ENCODE results near the gene CGB3. TPM values are rescaled to one million over a fixed set of nuclear protein-coding genes. Genes with fewer than 3 reads are reported as not detected.

CGB3 gene
- total RNA-seq, 1 experiment from 2014 or later = not detected

DNA sequence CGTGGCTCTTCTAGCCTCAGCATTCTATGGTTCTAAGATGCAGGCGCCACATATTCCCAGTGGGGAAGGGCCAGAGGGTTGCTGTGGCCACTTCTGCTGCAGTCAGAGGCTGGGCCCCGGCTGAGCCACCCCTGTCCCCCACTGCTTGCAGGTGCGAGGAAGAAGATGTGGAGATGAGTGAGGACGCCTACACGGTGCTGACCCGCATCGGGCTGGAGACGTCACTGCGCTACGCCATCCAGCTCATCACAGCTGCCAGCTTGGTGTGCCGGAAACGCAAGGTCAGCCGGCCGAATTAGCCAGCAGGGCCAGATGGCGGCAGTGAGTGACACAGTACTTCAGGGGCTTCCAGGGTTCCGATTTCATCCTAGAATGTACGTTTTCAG, 9.3 kb downstream of the CGB3 start:
- H3K9me2 ChIP-seq (ENCODE audit: insufficient read depth) = no peaks in the 10 kb centered on the region
- intact Hi-C loops (cut with micrococcal nuclease) = no loop called here
- ChIA-PET POLR2A (no interaction called here), CTCF (no interaction called here), RAD21 (ENCODE audit: low non-redundant PET in 1 of 2, low total read pairs in 2 of 2, uncharacterized antibody in 2 of 2, unreplicated experiment in 2 of 2) (no interaction called here)
- ATAC-seq = no peak
- TF ChIP-seq EZH2 (IDR thresholded peaks at IDR 0.05) = no peak
- TF ChIP-seq SIN3A (IDR thresholded peaks at IDR 0.05; ENCODE audit: low read depth) = no peak
- TF ChIP-seq, protein P1, sequence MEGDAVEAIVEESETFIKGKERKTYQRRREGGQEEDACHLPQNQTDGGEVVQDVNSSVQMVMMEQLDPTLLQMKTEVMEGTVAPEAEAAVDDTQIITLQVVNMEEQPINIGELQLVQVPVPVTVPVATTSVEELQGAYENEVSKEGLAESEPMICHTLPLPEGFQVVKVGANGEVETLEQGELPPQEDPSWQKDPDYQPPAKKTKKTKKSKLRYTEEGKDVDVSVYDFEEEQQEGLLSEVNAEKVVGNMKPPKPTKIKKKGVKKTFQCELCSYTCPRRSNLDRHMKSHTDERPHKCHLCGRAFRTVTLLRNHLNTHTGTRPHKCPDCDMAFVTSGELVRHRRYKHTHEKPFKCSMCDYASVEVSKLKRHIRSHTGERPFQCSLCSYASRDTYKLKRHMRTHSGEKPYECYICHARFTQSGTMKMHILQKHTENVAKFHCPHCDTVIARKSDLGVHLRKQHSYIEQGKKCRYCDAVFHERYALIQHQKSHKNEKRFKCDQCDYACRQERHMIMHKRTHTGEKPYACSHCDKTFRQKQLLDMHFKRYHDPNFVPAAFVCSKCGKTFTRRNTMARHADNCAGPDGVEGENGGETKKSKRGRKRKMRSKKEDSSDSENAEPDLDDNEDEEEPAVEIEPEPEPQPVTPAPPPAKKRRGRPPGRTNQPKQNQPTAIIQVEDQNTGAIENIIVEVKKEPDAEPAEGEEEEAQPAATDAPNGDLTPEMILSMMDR (IDR thresholded peaks at IDR 0.05 in 2 of 3, conservative IDR thresholded peaks at IDR 0.05 in 1 of 3; ENCODE audit: borderline replicate concordance in 1 of 3, insufficient read depth in 1 of 3, low read depth in 2 of 3, low read length in 2 of 3) = no peak
- TF ChIP-seq SP1 (IDR thresholded peaks at IDR 0.05; ENCODE audit: low read depth) = no peak
- TF ChIP-seq TCF7L2 (IDR thresholded peaks at IDR 0.05; ENCODE audit: borderline replicate concordance, extremely low read depth, insufficient read depth, insufficient read length) = no peak
- no peak for TF ChIP-seq ZNF274 (IDR thresholded peaks at IDR 0.05; ENCODE audit: low read depth, low read length)
- no peak for TF ChIP-seq POLR2AphosphoS5 (IDR thresholded peaks at IDR 0.05; ENCODE audit: low read depth, low read length)
- TF ChIP-seq, protein P2, sequence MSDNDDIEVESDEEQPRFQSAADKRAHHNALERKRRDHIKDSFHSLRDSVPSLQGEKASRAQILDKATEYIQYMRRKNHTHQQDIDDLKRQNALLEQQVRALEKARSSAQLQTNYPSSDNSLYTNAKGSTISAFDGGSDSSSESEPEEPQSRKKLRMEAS (IDR thresholded peaks at IDR 0.05) = no peak
- no peak for TF ChIP-seq ELF1 (IDR thresholded peaks at IDR 0.05; ENCODE audit: borderline replicate concordance, low read depth)
- TF ChIP-seq FOSL1 (IDR thresholded peaks at IDR 0.05; ENCODE audit: low read depth) = no peak
- no peak for TF ChIP-seq EZH2phosphoT487 (IDR thresholded peaks at IDR 0.05; ENCODE audit: borderline replicate concordance)
- TF ChIP-seq, protein P3, sequence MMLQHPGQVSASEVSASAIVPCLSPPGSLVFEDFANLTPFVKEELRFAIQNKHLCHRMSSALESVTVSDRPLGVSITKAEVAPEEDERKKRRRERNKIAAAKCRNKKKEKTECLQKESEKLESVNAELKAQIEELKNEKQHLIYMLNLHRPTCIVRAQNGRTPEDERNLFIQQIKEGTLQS (IDR thresholded peaks at IDR 0.05) = no peak
- TF ChIP-seq POLR2A (IDR thresholded peaks at IDR 0.05; ENCODE audit: borderline replicate concordance, extremely low read depth, insufficient read depth, insufficient read length) = no peak
- TF ChIP-seq JUND (IDR thresholded peaks at IDR 0.05) = no peak
- no peak for TF ChIP-seq ZFX (IDR thresholded peaks at IDR 0.05)
- TF ChIP-seq, protein P4, sequence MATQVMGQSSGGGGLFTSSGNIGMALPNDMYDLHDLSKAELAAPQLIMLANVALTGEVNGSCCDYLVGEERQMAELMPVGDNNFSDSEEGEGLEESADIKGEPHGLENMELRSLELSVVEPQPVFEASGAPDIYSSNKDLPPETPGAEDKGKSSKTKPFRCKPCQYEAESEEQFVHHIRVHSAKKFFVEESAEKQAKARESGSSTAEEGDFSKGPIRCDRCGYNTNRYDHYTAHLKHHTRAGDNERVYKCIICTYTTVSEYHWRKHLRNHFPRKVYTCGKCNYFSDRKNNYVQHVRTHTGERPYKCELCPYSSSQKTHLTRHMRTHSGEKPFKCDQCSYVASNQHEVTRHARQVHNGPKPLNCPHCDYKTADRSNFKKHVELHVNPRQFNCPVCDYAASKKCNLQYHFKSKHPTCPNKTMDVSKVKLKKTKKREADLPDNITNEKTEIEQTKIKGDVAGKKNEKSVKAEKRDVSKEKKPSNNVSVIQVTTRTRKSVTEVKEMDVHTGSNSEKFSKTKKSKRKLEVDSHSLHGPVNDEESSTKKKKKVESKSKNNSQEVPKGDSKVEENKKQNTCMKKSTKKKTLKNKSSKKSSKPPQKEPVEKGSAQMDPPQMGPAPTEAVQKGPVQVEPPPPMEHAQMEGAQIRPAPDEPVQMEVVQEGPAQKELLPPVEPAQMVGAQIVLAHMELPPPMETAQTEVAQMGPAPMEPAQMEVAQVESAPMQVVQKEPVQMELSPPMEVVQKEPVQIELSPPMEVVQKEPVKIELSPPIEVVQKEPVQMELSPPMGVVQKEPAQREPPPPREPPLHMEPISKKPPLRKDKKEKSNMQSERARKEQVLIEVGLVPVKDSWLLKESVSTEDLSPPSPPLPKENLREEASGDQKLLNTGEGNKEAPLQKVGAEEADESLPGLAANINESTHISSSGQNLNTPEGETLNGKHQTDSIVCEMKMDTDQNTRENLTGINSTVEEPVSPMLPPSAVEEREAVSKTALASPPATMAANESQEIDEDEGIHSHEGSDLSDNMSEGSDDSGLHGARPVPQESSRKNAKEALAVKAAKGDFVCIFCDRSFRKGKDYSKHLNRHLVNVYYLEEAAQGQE (IDR thresholded peaks at IDR 0.05; ENCODE audit: low read depth) = no peak
- no peak for TF ChIP-seq SRF (IDR thresholded peaks at IDR 0.05; ENCODE audit: low read depth)
- TF ChIP-seq EGR1 (IDR thresholded peaks at IDR 0.05; ENCODE audit: low read depth) = no peak
- TF ChIP-seq YY1 (IDR thresholded peaks at IDR 0.05; ENCODE audit: extremely low read depth, insufficient replicate concordance, low read depth, low read length) = no peak
- TF ChIP-seq CEBPB (IDR thresholded peaks at IDR 0.05; ENCODE audit: low read depth) = no peak
- no TSS peak for BruUV-seq (replicated peaks)
- H3K9ac ChIP-seq (ENCODE audit: low read length) = no peak overlapping the region
- no peaks in the 10 kb centered on the region for H3K27me3 ChIP-seq (ENCODE audit: insufficient read depth, low read length)
- DNase-seq (ENCODE audit: low read depth, low spot score) = no peak
- no peaks in the 10 kb centered on the region for H3K79me2 ChIP-seq (ENCODE audit: insufficient read depth, low read length)
- H4K20me1 ChIP-seq (ENCODE audit: insufficient read depth) = no peaks in the 10 kb centered on the region
- H3K4me1 ChIP-seq (ENCODE audit: control insufficient read depth in 1 of 2, insufficient read depth in 2 of 2, low read length in 2 of 2) = peaks cover 7 to 29% of the 10 kb centered on the region in 2 experiments
- peaks cover 31 to 34% of the 10 kb centered on the region in 2 experiments for H3K36me3 ChIP-seq (ENCODE audit: control insufficient read depth in 1 of 2, insufficient read depth in 2 of 2, low read length in 2 of 2)
- H3K4me2 ChIP-seq (ENCODE audit: low read length) = no peak overlapping the region
- H3K27ac ChIP-seq (ENCODE audit: low read depth, low read length) = no peak overlapping the region
- no peaks in the 10 kb centered on the region for H3K9me3 ChIP-seq (ENCODE audit: control insufficient read depth in 1 of 2, insufficient read depth in 1 of 2, low read depth in 1 of 2, low read length in 2 of 2)
- no peak overlapping the region for H3K4me3 ChIP-seq (replicated peaks in 1 of 2; ENCODE audit: low read depth in 1 of 2, low read length in 2 of 2)
- H2AFZ ChIP-seq (ENCODE audit: low read depth, low read length, poor library complexity, severe bottlenecking) = no peak overlapping the region

All from HCT116 (cell line).